Fibroblast of the aortic adventitia (primary cell): ENCODE results near the gene ADIG. TPM values are rescaled to one million over a fixed set of nuclear protein-coding genes. Genes with fewer than 3 reads are reported as not detected.

Experiments used
- DNase-seq: peaks from one replicate; pipeline ENCODE4 v3.0.0-alpha.2; 2010; ENCODE audit warnings: low read depth
- H3K4me3 ChIP-seq: 2 replicates; pipeline ENCODE4 v1.5.1; 2011; ENCODE audit warnings: low read depth, mild to moderate bottlenecking, control low read depth, low read length, moderate library complexity
- total RNA-seq: library from RNA; depleted of rRNA; stranded (reverse); fragments of >200 nt; gene quantifications from 2 replicates; pipeline ENCODE4 v1.2.3, GENCODE V29; 2012; ENCODE audit warnings: low replicate concordance
- TF ChIP-seq, protein P1 (sequence below): IDR thresholded peaks from 2 replicates; pipeline ENCODE4 v1.5.1; 2011; ENCODE audit warnings: mild to moderate bottlenecking, low read length, control low read depth, inconsistent platforms; ENCODE audit not compliant: insufficient read depth

The ADIG gene
- total RNA-seq, 1 donor = not detected

GRCh38 chr20:38566036-38566598 is 14.9 kb upstream of the ADIG start:
- H3K4me3 ChIP-seq = no peak overlapping the region
- TF ChIP-seq, protein P1, sequence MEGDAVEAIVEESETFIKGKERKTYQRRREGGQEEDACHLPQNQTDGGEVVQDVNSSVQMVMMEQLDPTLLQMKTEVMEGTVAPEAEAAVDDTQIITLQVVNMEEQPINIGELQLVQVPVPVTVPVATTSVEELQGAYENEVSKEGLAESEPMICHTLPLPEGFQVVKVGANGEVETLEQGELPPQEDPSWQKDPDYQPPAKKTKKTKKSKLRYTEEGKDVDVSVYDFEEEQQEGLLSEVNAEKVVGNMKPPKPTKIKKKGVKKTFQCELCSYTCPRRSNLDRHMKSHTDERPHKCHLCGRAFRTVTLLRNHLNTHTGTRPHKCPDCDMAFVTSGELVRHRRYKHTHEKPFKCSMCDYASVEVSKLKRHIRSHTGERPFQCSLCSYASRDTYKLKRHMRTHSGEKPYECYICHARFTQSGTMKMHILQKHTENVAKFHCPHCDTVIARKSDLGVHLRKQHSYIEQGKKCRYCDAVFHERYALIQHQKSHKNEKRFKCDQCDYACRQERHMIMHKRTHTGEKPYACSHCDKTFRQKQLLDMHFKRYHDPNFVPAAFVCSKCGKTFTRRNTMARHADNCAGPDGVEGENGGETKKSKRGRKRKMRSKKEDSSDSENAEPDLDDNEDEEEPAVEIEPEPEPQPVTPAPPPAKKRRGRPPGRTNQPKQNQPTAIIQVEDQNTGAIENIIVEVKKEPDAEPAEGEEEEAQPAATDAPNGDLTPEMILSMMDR = no peak
- no peak for DNase-seq

DNA sequence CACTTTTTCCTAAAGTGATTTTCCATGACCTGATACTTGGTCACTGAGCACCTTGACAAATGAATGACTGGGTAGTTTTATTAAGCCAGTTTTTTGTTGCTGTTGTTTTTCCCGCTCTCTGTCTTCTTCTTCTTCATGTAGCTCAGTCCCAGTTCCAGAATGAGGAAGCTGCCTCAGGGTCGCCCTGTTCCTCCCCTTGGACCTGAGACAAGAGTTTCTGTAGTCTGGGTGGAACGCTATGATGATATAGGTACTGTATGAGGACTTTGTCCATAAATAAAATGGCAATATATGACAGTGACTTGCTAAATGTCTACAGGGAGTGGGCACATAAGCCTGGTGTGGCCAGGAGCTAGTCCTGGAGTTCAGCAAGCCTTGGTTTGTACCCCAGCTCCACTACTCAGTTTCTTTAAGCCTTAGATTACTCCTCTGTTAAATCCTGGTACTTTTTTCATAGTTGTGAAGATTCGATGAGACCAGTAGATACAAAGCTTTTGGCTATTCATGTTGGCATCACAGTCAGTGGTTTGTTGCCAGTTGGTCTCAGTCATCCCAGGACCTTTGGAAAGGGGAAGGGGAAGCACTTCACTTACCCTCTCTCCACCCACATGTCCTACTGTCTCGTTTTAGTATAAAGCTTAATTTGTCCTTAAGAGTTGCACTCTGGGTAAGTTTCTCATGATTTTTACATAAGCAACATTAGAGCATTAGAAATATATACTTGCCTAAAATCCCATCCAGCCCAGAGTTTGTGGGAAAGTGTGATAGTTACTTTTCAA is 11.1 kb upstream of the ADIG start:
- TF ChIP-seq, protein P1 = no peak

DNA sequence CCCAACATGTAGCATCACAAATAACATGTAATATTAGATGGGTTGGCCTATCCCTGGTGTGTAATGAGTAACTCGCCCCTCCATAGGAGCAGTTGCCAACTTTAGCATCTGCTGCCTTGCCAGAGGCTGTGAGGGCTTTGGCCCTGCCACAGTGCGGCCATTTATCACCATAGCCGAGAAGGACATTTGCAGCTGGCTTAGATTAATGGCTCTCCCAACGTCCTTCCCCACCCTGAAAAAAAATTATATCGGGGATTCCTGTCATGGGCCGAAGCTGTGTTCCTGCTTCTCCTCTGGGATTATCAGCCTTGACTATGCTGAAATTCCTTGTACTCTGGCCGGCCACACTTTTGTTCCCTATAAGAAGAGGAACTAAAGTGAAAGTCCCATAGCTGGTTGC is 7.6 kb upstream of the ADIG start:
- TF ChIP-seq, protein P1 = no peak
- peak; percentile 22 for DNase-seq
- H3K4me3 ChIP-seq = no peak overlapping the region

More for the DNA sequence above, 11.1 kb upstream of the ADIG start:
- H3K4me3 ChIP-seq = no peak overlapping the region
- no peak for DNase-seq

DNA sequence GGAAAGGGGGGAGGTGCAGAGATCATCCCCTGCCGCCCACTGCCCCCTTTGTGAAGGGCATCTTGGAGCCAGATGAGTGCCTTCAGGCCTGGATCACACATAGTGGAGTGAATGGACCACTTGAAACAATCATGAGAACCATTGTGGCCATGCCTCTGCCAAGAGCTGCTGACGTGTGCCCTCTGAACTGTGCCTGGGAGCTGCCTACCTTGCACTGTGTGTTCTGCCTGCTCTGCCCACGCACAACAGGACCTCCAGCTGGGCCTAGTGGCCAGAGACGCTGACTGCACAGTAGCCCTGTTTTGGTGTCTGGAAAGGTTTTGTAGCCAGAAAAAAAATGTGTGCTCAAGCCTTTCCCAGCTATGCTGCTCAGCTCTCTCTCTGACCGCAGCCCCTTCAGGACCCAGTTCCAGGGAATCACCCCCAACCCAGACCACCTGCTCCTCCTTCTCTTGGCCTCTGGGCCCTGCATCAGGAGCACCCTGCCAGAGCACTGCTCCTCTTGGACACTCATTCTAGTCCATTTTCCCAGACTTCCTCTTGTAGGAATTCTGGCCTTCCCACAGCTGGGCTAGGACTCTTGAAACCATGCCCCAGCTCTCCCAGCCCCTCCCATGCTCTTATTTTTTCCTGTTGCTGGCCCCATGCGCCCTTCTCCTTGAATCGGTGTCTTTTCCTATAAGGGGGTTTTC is 1.6 kb upstream of the ADIG start:
- no peak for DNase-seq
- H3K4me3 ChIP-seq = no peak overlapping the region
- TF ChIP-seq, protein P1 = no peak

- TF ChIP-seq, protein P1 = no peak
- no peak for DNase-seq
These were observed 1.1 kb upstream of the ADIG start for GRCh38 chr20:38579921-38580320.

DNA sequence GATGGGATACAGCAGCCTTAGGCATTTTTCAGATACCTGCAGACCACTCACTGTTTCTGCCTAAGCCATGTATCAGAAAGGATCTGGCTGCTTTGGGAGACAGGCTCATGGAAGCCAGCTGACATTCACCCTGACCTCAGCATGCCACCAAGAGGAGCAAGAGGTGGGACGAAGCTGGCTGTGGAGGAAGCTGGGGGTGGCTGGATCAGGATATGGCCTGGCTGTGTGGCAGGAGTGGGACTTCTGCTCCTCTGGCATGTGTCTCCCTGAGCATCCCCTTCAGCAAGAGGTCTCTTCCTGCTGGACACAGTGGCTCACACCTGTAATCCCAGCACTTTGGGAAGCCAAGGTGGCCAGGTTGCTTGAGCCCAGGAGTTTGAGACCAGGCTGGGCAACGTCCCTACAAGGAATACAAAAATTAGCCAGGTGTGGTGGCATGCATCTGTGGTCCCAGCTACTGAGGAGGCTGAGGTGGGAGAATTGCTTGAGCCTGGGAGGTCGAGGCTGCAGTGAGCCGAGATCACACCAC is 897 bp downstream of the ADIG start:
- H3K4me3 ChIP-seq = no peak overlapping the region
- TF ChIP-seq, protein P1 = no peak
- DNase-seq = no peak

More at GRCh38 chr20:38579921-38580320, 1.1 kb upstream of the ADIG start:
- no peak overlapping the region for H3K4me3 ChIP-seq
